ENCODE measurements around the gene ADGRL3.
"Not testable (repeated sequence)": the region's sequence is repeated elsewhere in the genome, so short reads cannot be mapped to it uniquely, and the experiment has no call there.

Gene ADGRL3

DNA sequence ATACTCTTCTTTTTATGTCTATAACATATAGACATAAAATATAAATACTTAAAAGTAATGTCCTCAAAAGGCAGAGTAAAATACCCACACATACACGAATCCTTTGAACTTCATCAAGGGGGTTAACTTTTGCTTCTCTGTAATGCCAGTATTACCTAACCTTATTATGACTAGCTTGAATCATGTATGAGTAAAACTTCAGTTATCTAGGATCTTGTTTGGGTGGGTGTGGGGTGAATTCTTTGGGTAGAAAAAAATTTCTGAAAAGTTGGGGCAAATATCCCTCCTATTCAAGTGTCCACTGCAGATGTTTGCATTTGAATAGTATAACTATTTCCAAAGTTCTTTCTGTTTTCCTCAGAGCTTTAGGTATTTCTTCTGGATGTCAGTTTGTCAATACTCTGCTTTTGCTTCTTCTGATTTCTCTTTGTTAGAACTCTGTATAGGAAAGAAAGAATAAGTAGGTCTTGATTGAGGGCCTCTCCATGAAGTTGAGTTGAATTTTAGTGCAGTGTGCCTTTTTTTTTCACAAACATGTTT is 173.8 kb downstream of the ADGRL3 start:
- no peak for DNase-seq

DNA sequence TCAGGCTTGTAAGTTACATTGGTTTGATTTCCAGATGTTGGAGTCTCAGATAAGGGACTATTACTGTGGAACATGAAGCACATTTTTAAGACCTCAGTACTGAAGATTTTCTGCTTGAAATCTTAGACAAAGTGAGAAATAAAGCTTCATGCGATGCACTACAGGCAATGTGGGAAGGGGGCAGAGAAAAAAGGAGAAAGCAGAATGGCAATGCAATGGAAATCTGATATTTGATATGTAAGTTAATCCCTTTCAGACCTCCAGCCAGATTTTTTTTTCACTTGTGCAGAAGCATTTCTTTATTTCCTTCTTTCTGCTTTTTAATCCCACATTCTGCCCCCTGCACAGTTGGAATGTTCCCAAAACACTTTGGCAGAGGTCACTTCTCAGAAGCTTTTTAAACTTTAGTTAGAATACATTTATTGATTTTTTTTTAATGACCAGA is 174.3 kb downstream of the ADGRL3 start:
- DNase-seq, result no peak

DNA sequence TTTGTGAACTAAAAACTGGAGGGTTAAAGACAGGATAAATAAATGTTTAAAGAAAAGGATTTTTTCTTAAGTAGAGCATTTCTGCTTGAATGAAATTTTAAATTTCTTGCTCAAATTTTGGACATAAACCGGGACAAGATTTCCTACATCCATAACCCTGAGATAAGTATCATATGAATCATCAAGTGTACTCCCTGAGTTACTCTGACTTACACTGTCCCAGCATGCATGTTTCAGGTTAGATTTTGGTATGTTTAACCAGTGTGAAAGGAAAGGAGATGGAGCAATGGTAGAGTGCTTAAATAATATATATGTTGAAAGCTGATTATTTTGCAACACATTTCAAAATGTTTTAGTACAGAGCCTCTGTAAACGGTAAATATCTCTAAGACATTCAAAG is 175.2 kb downstream of the ADGRL3 start:
- DNase-seq, result no peak

DNA sequence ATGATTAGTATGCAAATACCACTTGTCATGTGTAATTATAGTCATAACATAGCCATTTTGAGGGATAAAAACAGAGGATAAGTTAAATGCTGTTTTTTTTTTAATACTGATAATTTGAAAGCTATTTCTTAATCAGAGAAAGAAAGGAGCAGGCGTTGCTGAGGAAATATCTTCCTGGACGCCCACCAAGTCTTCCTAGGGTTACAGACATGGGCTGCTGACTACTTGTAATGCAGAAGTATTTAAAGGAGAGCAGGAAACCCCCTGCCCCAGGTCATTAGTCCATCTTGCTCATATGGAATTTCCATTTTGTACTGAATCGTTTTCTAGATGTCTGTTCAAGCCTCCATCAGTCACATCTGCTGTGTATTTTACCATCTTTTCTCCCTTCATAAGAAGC is 176.2 kb downstream of the ADGRL3 start:
- no peak for DNase-seq

DNA sequence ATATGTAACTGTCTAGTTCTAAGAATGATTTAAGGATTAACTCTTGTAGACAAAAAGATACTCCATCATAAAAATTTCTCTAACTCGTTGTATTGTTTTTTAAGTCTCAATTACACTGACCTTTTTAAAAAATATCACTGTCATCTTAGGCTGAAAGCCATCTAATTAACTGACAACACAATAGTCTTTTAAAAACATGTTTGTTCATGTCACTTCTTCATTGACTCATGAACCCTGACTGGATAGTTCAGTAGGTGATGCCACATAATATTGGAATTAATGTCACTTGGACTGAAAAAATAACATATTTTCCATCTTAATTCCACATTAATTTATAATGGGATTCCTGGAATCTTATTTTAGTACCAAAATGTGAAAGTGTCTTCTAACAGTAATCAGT is 179.3 kb downstream of the ADGRL3 start:
- DNase-seq, result no peak

DNA sequence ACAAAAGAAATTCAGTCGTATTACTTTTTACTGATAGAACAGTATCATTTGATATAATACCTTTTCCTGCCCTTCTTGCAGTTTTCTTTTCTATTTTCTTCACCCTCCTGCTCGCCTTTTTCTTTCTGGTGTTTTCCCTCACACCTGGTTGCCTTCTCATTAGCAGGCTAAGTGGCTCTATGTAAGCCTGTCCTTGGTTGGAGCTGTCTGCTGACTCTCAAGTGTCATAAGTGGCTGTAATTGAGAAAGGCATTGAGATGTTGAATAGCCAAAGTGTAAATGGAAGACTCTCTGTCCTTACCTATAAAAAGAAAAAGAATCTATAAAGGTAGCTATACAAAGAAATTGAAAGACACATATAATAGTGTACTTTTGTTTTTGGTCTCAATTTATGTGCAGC is 180.7 kb downstream of the ADGRL3 start:
- no peak for DNase-seq

DNA sequence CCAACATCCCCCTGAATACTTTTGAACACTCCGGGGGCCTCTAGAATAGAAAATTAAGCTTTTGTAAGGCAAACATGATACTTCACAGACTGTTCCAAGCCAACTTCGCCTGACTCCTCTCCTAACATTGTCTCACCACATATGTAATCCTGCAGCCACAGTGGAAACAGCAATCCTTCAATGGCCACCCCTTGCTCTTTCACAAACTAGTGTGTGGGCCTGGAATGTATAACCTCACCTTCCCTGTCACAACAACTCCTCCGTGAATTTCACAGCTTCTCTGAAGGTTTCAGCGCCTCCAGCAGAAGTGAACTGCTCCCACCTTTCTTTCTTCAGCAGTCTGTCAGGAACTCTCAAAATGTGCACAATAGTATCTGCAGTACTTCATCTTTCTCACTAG is 185.1 kb downstream of the ADGRL3 start:
- DNase-seq, result no peak

DNA sequence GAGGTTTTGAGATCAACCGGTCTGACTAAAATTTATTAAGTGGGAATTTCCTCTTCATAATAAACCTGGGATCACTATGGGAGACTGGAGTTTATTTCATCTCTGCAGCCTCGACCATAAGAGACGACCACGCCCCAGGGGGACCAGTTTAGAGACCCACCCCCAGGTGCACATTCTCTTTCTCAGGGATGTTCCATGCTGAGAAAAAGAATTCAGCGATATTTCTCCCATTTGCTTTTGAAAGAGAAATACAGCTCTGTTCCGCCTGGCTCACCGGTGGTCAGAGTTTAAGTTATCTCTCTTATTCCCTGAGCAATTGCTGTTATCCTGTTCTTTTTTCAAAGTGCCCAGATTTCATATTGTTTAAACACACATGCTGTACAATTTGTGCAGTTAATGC is 187.2 kb downstream of the ADGRL3 start:
- DNase-seq, result not testable (repeated sequence)

DNA sequence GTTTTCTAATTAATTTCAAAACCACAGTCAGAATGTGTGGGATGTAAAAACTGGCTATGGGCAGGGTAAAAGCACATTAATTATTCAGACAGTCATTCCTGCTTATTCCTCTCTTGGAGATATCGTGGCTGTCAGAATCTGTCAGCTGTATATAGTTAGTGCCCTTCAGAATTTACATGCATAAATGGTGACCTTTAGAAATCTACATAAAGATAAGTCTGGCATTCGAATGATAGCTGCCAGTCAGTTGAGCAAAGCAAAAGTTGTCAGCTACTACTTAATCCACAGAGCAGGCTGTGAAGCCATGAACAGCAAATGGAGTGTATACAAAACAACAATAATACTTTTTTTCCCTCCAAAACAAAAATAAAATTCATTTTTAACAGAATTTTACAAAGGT is 189.5 kb downstream of the ADGRL3 start:
- no peak for DNase-seq

DNA sequence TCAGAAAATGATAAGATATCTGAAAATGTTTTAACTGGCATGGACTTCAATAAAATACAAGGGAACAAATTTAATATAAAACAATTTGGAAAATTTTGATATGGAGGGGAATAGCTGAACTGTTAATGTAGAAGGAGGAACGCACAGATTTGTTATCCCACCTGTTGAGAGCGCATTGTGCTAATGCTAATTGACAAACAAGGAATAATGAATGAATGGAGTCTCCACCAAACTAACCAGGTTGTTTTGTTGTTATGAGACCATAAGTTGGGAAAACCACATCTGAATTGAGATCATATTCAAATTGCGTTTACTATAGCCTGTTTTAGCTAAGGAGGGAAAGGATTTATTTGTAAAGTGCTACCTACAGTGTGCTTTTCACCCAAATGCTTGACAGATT is 195.6 kb downstream of the ADGRL3 start:
- no peak for DNase-seq

DNA sequence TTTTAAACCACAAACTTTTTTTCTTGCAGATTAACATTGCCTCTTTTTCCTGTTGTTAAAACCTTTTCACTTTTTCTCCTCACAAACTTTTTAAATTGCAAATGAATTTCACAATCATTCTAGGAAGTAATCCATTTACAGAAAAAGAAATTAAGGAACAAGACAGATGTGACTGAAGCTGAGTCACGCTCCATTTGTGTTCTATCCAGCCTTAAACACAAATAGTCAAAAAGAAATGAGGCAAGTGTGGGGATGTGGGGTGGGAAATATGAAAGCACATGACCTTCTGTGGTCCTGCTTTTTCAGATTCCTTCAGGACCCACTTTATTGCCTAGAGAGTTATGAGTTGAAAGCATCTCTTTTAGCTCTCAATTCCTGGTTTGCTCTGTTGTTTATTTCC is 197.0 kb downstream of the ADGRL3 start:
- DNase-seq, result no peak

DNA sequence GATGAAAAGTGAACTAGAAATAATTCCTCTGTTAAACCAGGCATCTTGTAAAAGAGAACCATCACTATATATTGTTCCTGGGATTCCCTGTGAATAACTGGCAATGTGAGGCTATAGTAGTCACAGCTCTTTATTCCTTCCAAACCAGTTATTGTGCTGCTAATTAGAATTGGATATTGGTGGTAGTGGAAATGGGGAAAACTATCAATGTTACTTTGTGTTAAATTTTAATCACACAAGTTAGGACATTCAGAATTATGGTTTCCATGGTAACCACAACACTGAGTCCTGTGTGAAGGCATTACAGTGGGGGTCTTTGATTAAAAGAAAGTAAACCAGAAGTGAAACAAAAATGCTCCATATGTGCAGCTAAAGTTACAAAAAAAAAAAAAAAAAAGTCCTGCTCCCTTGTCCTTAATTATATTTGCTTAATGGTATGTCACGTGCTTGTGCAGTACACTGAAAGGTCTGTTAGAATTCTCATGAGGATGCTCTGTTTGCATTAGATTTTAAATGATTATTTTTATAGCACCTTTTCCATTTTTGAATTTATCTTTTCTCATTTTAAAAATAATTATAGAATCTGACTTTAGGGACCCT is 200.4 kb downstream of the ADGRL3 start:
- DNase-seq, result no peak

DNA sequence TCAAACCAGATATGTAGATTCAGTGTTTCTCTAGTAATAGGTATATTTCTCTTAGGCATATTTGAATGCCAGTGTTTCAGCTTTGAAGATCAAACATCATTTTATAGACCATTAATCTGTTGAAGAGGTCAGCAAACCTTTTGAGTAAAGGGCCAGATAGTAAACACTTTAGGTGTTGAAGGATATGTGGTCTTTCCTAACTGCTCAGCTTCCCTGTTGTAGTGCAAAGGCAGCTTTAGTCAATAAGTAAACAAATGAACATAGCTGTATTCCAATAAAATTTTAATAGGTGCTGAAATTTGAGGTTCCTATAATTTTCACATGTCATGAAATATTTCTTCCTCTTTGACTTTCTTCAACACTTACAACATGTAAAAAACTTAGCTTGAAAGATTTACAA is 201.6 kb downstream of the ADGRL3 start:
- DNase-seq, result no peak

DNA sequence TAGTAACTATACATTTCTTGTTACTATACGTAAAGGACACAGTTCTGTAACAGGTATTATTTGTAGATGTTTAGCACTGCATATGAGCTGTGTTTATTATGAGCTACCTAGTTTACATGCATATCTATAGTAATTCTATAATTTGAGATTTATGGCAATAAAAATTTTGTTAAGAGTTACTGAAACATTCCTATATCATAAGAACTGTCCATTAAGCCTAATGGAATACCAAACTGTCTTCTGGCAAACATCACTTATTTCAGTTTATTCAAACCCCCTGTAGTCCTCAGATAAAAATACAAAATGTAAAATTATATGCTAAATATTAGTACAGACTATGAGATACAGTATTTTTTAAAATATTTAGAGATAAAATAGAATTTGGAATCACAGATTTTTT is 205.2 kb downstream of the ADGRL3 start:
- DNase-seq, result no peak

DNA sequence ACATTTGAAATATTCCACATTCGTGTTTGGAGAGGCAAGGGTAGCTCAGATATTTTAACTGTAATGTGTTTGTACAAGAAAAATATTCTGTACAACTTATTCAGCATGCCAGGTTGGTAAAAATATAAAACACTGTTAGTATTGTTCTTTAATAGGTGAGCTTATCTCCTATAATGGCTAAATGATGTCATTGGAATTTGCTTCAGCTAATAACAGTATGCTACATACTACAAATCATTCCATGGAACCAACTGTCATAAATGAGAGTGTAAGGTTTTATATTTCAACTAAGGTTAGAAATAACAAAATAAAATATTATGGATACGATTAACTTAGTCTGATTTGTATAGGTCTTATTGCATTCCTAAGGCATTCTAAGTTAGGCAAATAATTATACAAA is 206.6 kb downstream of the ADGRL3 start:
- DNase-seq, result no peak

DNA sequence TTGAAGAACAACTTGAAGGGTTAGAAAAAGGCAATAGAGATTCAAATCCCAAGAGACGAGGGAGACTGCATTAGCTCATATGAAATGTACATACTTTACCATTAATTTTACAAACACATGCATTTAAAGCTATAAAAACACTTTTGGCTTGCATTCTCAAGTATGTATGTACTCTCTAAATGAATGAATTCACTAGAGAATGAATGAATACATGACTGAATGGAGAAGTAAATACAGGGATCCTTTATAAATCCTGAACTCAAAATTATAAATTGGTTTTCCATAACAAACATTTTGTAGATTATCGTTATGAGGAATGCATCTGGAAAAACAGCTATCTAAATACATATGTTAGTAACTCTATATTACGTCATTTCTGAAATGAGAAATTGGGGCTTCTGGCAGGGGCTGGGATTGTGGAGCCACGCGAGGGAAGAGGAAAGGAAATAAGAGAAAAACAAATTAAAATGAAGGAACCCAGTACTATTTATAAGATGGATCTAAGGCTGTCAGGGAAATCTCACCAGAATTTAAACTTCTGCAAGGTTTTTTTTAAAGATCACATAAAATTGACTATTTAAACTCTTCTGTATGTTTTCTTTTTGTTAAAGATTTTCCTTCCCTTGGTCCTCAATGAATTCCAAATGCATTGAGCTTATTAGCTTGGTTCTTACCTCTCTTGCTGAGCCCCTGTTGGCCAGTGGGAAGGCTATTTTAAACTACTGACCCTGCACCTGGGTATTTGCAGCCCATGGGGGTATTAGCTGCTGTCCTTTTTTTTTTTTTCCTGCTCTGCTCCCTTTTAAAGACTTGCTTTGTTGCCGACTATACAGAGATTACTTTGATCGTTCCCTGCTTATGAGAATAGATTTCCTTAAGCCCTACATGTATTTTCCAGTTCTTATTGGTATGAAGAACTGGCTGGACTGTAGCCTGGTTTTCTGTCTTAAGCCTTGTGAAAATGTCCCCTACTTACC is 207.8 kb downstream of the ADGRL3 start:
- no peak for DNase-seq

DNA sequence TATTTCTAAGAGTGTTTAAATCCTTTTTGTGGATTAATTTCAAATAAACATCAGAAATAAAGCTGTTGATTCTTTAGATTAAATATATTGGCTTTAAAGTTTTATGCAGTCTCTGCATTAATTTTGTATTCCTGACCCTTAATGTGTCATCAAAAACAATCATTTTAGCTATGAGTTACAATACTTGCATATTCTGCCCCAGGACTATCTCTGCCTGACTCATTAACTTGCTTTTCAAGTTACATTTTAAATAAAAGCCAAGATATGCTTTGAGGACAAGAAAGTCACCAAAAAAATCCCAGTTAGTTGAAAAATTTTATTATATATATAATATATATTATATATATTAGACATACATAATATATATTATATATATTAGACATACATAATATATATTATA is 208.7 kb downstream of the ADGRL3 start:
- DNase-seq, result no peak

DNA sequence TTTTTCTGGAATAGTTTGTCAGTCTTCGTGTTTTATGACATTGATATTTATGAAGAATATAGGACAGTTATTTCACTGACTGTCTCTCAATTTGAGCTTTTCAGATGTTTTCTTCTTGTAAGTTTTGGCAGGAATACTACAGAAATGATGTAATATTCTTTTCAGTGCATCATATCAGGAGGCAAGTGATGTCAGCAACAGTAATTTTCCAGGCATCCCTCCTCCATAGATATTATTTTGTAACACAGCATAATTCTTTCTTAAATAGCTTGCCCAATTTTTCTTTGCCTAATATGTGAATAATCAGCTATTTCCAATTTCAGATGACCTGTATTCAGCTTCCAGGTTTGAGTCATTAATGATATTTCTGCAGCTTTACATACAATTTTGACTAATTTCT is 211.1 kb downstream of the ADGRL3 start:
- DNase-seq, result no peak

DNA sequence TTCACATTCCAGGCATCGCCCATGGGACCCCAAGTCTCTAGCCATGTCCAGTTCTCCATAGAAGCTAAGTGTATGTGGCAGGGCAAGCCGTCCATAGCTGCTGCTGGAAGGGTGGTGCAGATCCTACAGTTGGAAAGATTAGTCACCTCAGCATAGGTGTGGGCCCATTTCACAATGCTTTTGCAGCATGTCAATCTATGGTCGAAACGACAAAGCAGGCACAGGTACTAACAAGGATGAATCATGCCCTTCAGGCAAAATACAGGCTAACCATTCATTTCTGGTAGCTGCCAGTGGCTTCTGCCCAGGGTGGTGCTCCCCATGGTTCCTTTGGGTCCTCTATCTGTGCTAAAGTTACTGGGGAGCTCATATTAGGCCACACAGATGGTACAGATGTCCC is 225.2 kb downstream of the ADGRL3 start:
- DNase-seq, result no peak

DNA sequence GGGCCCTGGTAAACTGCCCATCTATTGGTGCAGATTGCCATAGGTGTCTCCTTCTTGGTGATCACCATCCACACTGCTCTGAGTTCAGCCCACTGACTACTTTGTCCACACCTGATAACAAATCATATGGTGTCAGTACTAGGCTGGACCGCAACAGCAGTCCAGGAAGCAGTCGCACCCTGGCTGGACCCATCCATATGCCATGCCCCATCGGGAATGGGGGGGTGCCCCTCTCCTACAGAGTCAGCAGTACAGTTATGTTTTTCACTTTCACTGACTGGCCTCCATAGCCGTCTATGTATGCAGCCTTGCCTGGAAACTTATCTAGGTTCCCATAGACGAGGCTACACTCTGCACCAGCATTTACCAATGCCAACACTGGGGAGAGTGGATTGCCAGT is 226.1 kb downstream of the ADGRL3 start:
- DNase-seq, result no peak

DNA sequence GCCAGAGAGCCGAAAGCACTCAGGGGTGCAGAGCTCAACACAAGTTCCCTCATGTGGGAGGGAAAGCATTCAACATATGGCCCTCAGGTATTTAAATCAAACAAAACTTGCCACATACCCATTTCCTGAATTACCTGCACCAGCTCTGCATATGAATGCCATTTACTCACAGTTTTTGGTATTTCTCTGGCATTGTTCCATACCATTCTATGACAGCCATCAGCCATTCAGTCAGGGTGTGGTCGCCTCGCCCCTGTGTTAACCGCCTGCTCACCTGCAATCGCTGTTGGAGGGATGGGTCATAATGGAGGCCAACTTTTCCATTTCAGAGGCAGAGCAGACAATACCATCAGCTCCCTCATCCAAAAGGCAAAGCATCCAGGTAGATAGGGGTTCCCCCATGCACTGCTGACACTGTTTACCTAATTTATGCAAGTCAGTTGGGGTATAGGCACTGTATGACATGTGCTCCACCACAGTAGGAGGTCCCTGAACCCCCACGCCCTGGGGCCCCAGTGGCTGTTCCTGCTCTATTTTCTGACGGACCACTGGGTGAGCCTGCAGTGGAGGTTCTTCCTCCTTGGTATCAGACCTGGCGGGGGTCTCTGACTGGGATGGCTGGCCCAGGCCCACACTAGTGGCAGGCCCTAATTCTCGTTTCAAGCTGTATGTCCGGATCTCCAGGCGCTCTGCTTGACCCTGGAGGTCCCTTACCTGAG is 227.1 kb downstream of the ADGRL3 start:
- DNase-seq, result no peak

DNA sequence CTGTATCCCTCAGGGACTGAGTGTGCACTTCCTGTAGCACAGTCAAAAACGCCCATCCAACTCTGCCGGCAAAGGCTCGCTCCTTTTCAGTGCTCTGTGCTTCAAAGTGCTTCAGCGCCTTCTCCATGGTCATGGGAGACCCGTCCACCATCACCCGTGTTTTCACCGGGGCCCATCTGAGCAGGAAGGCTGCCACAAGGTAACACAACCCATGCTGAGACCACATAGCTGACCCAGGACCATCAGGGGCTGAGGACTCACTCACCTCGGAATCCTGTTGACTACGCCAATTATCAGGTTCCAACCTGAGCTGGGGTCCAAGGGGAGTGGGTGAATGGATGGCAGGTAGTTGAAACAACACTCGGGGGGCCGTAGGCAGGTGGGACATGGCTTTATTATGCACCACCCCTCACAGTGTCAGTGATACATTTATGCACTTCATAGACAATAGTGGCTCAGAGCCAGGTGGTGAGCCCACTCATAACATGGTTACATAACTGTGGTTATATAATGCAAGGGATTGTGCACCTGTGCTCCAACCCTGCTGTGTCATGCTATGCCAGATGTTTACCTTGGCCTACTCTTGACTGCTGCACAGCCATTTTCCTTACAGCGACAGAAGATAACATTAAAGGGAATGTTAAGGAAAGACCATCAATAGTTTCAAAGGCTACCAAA is 227.8 kb downstream of the ADGRL3 start:
- DNase-seq, result no peak

DNA sequence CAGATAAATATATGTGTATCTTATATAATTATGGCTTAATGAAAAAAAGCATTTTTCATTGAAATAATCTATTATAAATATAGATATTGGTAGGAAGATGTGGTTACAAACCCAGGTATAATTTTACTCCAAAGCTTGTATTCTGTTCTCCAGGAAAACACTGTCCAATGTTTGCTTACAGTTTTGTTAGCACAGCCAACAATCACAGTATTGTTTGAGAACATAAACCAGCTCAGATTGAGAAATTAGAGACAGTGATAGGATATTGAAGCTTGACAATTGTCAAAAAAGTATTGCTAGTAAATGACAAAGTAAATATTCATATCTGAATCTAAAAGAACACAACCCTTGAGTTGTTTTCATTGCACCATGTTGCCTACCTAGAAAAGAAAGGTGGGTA is 228.8 kb downstream of the ADGRL3 start:
- no peak for DNase-seq

Measured in T-helper 9 cell (primary cell).